GM21825 (cell line): ENCODE data around the gene DNAH3.
"Not testable (repeated sequence)": the region's sequence is repeated elsewhere in the genome, so short reads cannot be mapped to it uniquely, and the experiment has no call there.

Source experiments
- ATAC-seq: cut with Tn5 transposase; IDR thresholded peaks from one replicate; pipeline ENCODE4 v1.9.1; 2021; ENCODE audit warnings: mild to moderate bottlenecking, moderate library complexity; ENCODE audit not compliant: unreplicated experiment

The DNAH3 gene

DNA sequence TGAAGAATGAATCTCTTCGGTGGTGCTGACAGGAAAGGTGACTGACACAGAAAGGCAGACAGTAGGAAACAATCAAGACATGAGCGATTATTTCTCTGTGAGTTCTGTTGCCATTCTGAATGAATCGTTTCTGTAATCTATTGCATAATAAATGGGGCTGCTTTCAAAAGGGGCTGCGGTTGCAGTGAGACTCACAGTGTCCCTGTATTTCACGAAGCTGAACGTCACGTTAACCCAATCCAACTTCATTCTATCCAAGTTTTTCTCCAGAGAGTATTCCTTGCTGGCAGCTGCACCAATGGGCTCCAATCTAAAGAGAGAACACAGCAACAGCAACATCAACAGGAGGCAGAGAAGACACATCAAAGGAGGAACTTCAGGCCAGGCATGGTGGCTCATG, 75.4 kb downstream of the DNAH3 start:
- ATAC-seq, result no peak

DNA sequence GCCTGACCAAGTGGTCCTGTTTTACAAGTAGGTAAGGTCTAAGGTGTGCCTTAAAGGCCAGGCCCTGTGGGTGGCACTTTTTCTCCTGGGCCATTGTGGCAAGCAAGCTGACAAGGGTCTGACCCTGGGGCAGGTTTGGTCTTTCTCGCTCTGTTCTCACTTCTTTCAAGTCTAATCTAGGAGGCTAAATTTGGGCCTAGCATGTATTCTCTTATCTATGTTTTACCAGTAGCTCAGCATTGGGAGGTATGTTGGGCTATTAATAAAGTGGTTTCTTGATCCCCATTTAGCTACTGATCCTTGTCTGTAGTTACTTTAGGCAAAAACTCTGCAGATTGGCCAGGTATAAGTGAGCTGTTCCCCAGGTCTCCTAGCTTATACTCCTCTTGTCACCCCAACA, 77.7 kb downstream of the DNAH3 start:
- no peak for ATAC-seq

DNA sequence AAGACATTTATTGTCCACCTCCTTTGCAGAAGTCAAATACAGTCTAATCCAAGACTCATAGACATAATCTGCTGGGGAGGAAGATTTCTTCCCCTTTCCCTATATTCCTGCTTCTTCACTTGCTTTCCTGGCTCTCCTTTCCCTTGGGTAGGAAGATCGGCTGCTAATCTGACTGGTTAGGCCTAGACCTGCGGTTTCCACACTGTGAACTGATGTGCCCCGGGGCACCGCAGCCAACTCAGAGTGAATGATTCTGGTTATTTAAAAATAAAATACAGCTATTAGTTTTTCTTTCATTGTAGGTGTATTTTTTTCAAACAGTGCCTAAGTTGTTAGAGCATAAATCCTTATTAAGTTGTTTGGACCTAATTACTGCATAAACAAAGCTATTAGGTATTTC, 78.9 kb downstream of the DNAH3 start:
- no peak for ATAC-seq

DNA sequence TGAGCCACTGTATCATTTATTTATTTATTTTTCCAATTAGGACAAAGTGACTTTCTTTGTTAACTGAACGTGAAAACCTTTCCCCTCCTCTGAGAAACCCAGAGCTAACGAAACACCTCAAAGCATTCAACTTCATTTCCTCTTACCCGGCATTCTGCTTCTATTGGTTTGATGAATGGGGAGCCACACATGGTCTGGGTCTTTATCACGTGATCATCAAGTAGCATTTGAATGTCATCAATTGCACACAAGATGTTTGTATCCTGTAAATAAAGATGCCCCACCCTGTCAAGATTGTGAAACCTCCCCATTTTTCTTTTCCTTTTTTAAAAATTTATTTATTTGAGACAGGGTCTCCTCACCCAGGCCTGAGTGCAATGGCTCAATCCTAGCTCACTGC, 80.1 kb downstream of the DNAH3 start:
- no peak for ATAC-seq

DNA sequence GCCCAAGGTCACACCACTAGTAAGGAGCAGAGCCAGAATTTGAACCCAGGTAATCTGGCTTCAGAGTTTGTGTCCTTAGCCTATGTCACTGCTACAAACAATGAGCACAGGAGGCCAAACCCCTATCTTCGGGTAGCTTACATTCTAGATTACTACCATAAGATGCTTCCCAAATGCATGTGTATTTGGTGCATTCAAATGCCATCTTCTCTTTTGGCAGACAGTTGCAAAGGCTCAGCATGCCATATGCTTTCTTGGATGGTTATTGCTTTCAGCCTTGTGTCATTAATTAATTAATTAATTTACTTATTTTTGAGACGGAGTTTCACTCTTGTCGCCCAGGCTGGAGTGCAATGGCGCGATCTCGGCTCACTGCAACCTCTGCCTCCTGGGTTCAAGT, 80.7 kb downstream of the DNAH3 start:
- no peak for ATAC-seq

DNA sequence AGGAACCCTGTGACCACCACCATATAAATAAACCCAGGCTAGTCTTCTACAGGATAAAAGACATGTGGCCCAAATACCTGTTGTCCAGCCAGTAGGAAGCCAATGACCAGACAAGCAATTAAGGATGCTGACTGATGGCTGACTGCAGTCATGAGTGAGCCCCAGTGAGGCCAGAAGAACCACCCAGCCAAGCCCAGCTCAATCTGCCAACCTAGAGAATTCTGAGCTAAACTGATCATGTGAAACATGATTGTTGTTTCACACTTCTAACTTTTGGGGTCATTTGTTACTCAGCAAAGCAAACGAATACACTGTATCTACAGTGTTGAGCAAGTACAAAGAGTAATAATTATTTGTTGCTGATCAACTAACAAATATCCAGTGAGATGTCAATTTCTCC, 86.4 kb downstream of the DNAH3 start:
- no peak for ATAC-seq

DNA sequence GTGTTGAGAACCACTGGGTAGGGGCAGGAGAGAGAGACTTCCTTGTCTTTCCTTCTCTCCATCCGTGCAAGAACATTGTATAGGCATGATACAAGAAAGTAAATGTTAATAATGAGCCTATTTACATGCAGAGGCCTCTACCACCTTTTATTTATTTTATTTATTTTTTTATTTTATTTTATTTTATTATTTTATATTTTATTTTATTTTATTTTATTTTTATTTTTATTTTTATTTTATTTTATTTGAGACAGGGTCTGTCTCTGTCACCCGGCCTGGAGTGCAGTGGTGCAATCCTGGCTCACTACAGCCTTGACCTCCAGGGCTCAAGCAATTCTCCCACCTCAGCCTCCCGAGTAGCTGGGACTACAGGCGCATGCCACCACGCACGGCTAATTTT, 87.3 kb downstream of the DNAH3 start:
- not testable (repeated sequence) for ATAC-seq

DNA sequence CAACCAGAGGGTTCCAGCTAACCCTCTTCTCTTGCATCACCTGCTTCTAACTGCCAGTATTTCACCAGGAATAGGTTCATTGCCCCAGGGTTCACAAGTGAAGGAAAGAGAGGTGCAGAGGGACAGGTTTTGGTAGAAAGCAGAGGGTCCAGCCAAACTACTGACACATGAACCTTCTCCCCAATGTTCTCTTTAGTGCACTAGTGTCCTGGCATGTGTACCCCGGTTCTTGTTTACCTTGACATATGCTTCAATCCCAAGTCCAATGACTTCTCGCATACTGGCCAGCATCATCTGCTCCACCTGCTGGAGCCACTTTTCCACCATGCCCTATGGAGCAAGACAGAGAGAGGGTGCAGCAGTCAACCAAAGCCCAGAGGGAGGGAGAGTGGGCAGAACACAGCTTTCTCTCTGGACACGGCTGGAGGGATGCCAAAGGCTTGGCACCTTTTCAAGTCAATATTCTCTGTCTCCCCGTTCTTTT, 90.6 kb downstream of the DNAH3 start:
- ATAC-seq, result no peak

DNA sequence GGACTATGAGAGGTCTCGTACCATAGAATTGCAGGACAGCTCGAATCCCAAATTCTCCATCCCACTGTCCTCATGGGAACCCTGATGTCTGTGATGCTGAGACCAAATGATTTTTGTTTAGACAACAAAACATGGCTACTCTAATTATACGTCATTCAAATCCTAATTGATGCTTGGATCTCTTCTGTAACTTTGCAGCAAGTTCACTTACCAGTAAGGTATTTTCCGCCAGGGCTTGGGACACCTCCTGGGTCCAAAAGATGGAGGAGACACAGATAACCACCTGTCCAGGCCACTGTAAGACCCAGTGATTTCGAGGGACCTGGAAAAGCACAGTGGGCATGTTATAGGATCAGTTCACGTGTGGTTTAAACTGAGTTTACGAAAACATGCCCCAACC, 92.8 kb downstream of the DNAH3 start:
- ATAC-seq, result no peak

DNA sequence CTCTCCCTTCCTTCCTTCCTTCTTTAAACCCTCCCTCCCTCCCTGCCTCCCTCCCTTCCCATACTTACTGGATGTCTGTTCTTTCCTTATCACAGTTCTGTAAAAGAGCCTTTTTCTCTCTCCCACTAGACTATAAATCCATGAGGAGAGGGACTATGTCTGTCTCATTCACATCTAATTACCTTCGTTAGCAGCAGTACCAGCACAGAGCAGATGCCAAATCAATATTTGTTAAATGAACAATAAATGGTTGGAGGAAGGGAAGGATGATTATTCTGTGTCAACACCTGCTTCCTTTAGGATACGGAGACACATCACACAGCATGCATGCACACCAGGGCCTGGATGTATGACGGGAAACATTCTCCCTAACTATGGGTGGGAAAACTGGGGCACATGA, 94.2 kb downstream of the DNAH3 start:
- ATAC-seq, result no peak

DNA sequence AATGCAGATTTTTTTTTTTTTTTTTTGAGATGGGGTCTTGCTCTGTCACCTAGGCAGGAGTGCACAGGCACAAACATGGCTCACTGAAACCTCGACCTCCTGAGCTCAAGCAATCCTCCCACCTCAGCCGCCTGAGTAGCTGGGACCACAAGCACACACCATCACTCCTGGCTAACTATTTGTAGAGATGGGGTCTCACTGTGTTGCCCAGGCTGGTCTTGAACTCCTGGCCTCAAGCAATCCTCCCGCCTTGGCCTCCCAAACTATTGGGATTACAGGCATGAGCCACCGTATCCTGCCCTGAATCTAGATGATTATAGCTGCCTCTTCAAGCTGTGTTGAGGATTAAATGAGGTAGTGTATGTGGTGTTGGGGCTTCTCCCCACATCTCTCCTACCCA, 94.9 kb downstream of the DNAH3 start:
- ATAC-seq, result not testable (repeated sequence)

DNA sequence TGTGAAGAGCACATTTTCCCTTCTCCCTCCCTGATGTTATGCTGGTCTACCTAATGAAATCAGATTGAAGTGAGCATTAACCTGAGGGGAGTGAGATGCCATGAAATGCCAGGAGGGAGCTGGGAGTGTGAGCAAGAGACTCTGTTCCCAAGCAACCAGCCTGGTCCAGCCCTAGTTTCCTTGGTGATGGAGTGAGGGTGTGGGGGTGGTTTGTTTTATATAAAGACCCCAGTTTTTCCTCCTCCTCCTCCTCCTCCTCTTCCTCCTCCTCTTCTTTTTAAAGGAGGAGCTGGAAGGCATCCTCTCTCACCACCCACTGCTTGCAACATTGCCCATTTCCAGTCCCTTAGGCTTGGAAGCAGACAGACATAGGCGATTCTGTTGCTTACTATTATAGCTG, 97.1 kb downstream of the DNAH3 start:
- ATAC-seq, result no peak

DNA sequence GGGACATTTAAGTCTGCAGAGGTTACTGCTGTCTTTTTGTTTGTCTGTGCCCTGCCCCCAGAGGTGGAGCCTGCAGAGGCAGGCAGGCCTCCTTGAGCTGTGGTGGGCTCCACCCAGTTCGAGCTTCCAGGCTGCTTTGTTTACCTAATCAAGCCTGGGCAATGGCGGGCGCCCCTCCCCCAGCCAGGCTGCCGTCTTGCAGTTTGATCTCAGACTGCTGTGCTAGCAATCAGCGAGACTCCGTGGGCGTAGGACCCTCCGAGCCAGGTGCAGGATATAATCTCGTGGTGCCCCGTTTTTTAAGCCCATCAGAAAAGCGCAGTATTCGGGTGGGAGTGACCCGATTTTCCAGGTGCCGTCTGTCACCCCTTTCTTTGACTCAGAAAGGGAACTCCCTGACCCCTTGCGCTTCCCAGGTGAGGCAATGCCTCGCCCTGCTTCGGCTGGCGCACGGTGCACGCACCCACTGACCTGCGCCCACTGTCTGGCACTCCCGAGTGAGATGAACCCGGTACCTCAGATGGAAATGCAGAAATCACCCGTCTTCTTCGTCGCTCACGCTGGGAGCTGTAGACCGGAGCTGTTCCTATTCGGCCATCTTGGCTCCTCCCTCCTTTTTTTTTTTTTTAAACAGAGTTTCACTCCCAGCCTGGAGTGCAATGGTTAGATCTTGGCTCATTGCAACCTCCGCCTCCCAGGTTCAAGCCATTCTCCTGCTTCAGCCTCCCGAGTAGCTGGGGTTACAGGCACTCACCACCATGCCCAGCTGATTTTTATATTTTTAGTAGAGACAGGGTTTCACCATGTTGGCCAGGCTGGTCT, 102.3 kb downstream of the DNAH3 start:
- ATAC-seq, result not testable (repeated sequence)

DNA sequence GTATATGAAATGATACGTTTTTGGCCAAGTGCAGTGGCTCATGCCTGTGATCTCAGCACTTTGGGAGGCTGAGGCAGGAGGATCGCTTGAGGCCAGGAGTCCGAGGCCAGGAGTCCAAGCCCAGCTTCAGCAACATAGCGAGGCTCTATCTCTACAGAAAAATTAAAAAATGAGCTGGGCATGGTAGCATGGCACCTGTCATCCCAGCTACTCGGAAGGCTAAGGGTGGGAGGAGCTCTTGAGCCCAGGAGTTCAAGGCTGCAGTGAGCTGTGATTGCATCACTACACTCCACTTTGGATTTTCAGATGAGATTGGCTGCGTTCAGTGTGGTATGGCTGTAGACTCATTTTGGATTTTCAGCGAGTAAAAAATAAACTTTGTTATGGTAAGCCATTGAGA, 112.4 kb downstream of the DNAH3 start:
- no peak for ATAC-seq

DNA sequence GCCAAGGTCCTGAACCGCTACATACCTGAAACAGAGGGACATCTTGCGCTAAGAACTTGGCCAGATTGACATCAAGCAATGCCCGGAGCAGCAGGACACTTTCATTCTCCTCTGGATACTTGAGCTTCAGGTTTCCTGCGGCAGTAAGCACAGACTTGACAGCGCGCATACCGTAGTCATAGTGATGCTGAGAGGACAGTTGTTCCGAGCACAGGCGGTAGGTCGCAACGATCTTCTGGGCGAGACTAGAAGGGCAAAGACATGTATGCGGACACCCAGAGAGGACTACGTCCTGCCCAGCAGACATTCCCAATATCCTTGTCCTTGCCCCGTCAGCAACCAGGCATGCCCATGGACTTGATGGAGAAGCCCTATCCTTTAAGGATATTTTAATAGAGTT, 112.9 kb downstream of the DNAH3 start:
- ATAC-seq, result no peak

DNA sequence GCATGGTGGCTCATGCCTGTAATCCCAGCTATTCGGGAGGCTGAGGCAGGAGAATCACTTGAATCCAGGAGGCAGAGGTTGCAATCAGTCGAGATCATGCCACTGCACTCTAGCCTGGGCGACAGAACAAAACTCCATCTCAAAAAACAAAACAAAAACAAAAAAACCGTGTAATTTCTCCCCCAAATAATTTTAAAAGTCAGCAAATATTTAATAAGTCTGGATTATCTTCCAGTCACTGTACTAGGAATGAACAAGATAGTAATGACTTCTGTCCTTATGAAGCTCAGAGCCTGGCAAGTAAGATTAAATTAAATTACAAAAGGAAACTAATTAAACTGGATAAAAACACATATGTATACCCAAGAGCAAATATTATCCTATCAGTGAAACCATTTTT, 113.5 kb downstream of the DNAH3 start:
- no peak for ATAC-seq

DNA sequence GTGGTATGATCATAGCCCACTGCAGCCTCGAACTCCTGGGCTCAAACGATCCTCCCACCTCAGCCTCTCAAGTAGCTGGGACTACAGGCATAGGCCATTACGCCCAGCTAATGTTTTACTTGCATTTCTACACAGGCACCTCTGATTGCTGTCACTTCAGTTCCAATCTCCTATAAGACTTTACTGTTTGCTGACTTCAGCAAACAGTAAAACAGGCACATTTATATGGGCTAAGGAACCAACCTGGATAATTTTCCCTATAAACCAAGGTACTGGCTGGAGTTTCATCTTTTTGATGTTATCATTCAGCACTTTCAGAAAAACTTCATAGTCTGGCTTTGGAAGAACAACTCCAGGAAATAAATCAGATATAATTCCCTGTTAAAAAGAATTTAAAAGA, 114.2 kb downstream of the DNAH3 start:
- ATAC-seq, result no peak

DNA sequence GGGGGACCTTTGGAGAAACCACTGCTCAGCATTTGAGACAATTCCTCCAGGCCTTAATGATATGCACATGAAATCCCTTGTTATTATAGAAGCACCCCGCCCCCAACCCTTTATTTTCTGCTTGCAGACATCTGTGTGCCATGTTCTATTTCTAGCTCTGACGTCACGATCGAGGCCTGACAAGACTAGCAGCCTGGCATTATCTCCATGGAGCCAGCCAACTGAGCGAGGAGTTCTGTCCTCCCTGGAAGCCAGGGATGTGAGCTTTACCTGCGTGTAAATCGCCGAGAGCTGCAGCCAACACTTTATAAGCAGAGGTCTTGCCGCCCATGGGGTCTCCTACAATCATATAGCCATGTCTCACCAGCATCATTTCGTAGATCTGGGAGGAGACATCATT, 116.9 kb downstream of the DNAH3 start:
- ATAC-seq, result no peak

DNA sequence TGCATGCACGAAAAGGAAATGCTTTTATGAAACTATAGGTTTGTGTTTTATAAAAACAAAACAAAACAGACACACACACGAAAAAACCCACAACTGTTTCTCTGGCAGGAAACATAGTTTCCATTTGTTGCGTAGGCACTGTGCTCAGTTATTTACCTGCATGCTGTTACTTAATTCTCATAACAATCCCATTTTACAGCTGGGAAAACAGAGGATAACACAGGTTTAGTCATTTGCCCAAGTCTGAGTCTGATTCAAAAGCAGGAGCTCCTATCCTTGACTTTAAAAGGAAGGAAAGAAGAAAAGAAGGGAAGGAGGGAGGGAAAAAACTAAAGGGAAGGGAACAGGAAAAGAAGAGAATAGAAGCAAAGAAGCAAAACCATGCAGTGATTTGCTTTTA, 117.4 kb downstream of the DNAH3 start:
- ATAC-seq, result no peak

DNA sequence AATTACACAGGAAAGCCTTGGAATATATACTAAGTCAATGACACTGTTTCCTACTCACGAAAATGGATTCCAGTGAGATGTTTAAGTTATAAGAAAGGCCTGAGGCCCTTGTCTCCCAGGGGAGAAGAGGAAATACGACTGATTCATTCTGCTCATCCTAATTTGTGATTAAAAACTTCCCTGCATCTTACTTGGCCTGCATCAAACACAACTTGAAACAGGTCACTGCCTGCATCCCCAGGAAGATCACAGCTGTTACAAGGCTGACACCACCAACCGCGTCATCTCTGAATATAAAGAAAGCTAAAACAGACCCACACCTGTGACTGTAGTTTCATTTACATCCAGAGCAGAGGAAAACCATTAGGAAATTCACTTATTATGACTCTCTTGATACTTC, 121.9 kb downstream of the DNAH3 start:
- ATAC-seq, result no peak

DNA sequence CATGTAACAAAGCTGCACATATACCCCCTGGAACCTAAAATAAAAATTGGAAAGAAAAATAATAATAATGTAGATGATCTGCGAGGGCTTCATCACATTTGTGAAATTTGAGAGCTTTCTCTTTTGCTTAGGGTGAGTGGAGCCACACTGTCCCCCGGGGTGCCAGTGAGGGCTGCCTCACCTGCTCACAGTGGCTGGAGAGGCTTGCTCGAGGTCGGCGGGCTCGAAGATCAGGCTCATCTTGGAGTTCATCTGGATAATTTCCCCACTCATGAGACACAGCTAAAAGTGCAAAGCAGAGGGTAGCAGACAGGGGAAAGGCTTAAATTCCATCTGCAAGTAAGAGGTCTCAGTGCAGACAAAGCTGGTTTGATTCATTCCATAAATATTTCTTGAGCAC, 123.8 kb downstream of the DNAH3 start:
- ATAC-seq, result no peak

DNA sequence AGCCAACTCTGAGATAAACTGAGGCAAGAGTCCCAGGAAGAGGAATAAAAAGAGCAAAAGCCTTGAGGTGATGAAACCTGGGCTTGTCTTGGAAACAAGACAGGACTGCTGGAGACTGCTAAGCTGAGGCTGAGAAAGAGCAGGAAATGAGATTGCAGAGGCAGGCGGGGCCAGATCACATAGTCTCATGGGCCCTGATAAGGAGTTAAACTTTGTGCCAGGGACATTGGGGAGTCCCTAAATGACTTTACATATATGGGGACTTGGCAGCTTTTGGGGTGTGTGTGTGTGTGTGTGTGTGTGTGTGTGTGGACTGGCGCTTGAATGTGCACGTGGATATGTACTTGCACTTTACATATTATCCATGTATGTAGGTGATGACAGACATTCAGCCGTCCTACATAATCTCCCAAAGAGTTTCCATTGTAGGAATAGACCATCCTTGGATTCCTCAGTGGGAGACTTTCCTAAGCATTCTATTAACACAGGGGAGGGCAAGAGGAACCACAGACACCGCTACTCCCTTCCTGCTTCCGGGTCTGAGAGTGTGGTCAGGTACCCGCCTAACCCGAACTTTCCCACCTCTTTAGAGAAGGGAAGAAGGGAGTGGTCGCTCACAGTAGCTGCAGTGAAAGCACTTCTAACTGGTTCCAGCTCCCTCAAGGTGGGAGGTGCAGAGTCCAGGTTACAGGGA, 127.0 kb downstream of the DNAH3 start:
- no peak for ATAC-seq
